GM15510 (cell line): Measurements from ENCODE around the gene PLA2G4E.

Experiments
- POLR2A ChIP-seq: IDR thresholded peaks from 3 replicates; pipeline ENCODE4 v1.6.1; 2011; ENCODE audit warnings: borderline replicate concordance; ENCODE audit not compliant: insufficient read length; ENCODE audit errors: extremely low read depth

The PLA2G4E gene, protein sequence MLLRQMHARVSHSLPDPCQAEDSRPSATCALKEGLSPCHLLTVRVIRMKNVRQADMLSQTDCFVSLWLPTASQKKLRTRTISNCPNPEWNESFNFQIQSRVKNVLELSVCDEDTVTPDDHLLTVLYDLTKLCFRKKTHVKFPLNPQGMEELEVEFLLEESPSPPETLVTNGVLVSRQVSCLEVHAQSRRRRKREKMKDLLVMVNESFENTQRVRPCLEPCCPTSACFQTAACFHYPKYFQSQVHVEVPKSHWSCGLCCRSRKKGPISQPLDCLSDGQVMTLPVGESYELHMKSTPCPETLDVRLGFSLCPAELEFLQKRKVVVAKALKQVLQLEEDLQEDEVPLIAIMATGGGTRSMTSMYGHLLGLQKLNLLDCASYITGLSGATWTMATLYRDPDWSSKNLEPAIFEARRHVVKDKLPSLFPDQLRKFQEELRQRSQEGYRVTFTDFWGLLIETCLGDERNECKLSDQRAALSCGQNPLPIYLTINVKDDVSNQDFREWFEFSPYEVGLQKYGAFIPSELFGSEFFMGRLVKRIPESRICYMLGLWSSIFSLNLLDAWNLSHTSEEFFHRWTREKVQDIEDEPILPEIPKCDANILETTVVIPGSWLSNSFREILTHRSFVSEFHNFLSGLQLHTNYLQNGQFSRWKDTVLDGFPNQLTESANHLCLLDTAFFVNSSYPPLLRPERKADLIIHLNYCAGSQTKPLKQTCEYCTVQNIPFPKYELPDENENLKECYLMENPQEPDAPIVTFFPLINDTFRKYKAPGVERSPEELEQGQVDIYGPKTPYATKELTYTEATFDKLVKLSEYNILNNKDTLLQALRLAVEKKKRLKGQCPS

DNA sequence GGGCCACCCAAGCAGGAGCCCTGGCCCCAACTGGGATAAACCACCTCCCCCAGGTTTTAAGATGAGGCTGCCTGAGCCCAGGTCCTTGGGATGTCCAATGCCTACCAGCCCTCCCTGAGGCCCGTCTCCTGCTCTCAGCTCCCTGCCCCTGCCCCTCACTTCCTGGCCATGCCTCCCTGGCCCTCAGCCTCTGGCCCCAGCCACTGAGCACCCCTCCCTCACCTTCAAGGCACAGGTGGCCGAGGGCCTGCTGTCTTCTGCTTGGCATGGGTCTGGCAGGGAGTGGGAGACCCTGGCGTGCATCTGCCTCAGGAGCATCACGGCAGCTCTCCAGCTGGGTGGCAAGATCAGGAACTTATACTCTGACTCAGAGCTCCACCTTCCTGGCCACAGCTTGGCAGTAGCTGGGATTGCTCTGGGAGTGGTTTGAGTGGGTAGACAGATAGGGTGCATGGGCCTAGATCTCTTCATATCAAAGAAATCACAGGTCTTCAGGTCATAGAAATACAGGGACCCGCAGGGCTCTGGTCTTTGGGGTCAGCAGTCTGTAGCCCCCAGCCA, at the start of gene PLA2G4E:
PLA2G4E (minus strand) TSS at position 330 of the 561 bp plus-strand sequence; CDS start at position 318, 12 bp downstream.
- TF ChIP-seq POLR2A, result no peak

DNA sequence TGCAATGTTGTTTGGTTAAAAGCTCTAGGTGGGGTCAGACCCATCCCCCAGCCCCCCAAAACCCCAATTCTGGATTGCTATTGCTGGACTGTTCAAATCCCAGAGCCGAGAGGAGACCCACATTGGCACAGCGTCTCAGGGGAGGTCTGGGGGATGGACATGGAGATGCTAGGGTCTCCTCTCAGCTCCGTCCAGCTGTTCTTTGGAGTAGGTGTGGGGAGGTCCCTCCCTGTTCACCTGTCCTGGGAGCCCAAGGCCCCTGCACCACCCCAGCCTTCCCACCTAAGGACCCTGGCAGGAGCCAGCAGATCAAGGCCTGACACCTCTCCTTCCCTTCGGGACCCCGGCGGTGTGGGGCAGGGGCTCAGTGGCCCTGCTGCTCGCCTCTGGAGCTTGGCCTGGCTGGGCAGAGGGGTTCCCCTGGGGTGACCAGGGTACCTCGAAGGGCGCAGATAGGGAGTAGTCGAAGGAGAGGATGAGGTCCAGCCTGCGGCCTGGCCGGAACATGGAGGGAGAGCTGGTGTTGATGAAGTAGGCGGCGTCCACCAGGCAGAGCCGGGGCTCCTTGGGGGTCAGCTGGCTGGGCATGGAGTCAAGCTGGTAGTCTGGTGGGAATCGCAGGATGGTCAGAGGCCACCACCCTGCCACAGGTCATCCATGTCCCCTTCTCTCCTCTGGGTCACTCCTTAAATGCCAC, 49.6 kb upstream of the PLA2G4E start:
- TF ChIP-seq POLR2A, result no peak

DNA sequence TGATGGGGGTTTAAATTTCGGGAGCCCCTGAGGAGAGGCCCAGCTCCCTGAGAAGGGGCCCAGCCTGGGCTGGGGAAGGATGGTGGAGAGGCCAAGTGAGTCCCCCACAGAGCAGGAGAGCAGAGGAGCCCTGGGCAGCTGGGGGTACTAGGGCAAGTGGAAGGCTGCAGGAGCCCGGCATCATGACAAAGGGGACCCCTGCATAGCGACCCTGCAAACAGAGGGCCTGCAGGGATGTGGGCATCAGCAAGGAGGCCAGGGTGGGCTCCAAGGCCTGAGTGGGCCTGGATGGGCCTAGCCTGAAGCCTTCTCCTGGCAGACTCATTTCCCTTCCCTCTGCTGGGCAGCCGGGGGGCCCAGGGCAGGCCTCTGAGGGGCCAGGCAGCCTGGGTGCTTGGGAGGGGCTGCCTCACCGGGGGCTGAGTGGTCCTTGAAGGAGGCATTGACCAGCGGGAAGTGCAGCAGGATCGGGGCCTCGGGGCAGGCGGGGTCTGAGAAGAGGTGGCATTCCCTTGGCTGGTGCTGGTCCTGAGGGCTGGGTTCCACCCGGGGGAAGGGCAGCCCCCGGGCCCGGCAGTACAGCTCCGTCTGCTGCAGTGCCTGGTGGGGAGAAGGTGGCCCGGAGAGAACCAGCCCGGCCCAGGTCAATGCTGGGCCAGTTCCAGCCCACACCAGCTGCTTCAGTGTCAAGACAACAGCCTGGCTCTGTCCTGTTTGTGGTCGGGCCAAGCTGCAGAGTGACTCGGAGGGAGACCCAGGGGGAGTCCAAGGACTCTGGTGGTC, 48.8 kb upstream of the PLA2G4E start:
- TF ChIP-seq POLR2A, result no peak

DNA sequence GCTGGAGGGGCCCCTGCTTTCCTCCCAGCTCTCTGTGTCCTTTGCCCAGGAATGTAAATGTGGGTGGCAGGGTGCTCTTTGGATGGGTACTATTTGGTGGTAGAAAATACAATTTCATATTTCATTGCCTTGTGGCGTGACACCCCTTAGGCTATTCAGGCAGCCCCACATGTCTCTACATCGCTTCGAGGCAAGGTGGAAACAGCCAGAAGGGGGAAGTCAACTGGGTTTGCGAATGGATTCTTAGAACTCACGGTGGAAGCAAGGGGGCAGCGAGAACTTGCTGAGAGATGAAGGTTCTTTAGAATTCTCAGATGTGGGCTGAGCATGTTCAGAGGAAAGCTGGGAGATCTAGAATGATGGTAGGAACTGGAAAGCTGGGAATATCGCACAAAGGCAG, 48.2 kb upstream of the PLA2G4E start:
- no peak for TF ChIP-seq POLR2A

DNA sequence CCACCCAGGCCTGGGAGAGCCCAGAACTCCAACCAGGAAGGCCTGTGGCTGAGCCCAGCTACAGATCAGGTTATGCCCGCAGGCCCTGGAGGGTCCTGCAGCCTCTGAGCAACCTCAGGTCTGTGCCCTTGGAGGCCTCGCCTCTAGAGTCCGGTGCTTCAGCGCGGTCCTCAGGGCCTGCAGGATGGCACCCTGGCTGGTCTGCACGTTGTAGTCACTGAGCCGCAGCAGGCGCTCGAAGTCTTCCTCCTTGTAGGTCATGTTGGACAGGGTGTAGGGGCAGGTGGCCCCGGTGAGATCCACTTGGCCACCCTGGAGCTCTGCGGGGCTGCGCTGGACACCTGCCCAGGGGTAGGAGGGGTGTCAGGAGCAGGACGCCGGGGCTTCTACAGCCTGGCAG, 47.8 kb upstream of the PLA2G4E start:
- TF ChIP-seq POLR2A, result no peak

DNA sequence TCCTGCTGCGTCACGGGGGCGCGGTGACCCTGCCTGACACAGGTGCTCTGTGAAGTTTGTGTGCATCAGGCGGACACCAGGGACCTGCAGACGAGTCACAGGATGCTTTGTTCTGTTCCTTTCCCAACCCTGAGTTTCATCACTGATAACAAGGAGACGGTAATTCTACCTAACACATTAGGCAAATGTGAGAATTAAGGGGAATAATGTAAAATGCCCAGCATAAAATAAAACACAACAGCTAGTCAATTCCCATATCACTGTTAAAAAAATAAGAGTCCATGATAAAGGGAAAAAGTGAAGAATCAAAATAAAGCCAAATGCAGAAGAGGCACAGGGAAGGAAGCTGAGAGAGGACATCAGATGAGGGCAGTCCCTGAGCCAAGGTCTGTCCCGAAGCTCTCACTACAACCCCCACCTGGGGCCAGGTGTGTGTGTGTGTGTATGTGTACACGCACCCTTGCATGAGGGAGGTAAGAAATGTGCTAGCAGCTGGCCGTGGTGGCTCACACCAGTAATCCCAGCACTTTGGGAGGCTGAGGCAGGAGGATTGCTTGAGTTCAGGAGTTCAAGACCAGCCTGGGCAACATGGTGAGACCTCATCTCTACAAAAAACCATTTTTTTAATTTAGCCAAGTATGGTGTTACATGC, 46.0 kb upstream of the PLA2G4E start:
- TF ChIP-seq POLR2A, result no peak

DNA sequence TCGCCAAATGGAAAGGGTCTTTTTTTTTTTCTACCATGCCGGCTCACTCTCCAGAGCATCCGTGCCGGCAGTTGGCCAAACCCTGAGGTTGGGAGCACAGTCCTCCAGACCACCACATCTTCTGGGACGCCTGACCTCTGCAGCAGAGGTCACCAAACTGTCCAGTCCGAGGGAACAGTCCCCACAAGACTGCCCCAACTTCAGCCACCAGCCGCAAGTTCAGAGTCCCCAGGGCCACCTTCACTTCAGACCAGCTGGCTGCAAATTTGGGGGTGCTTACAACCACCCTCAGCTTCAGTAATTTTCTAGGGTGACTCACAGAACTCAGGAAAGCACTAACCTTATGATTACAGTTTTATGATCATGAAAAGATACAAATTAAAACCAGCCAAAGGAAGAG, 44.6 kb upstream of the PLA2G4E start:
- TF ChIP-seq POLR2A, result no peak

DNA sequence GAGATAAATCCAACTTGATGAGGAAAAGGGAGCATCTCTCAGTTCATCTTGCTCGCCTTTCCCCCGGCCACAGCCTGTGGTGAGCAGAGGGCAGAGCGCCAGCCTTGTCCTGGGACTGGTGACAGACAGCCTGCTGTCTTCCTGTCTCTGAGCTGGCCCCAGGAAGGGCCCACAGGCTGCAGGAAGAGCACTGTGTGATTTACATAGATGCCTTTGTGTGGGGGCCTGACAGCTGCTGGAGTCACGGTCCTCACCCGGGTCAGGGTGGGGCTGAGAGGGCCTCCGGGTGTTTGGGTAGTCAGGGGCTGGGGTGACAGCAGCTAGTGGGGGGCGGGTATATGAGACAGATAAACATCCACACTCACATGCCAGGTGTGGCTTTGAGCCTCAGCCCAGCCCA, 44.2 kb upstream of the PLA2G4E start:
- no peak for TF ChIP-seq POLR2A

DNA sequence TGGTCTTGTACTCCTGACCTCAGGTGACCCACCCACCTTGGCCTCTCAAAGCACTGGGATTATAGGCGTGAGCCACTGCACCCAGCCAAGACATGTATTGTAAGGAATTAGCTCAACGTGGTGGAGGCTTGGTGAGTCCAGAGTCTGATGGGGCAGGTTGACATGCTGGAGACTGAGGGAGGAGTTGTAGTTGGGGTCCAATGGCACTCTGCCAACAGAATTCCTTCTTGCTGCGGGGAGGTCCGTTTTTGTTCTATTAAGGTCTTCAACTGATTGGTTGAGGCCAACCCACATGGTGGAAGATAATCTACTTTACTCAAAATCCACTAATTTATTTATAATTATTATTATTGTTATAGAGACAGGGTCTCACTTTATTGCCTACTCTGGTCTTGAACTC, 43.4 kb upstream of the PLA2G4E start:
- no peak for TF ChIP-seq POLR2A

DNA sequence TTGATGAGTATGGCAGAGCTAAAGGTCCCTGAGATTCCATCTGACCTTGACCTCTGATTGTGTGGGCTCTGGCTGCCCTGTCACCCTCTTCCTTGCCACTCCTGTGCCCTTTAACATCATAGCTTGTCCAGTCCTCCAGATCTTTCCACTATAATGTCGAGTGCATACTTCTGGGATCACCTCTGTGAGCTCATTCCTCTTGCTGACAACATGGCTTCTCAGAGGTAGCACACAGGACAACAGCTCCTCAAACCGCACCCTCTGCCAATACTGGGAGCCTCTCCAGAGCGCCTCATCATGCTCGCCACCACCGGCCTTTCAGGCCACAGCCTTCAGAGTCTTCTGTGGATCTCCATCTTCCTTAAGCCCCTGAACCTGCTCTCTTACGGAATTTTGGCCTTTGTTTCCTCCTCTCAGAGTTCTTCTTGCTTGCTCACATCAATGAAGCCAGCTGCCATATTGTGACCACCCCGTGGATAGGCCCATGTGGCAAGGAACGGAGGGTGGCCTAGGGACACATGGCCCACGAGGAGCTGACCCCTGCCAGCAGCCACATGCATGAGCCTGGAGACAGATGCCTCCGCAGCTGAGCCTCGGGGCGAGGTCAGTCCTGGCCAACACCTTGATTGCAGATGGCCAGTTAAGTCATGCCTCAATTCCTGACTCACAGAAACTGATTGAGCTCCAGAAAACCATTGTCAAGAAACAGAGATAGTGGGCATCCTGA, 42.4 kb upstream of the PLA2G4E start:
- TF ChIP-seq POLR2A, result no peak

DNA sequence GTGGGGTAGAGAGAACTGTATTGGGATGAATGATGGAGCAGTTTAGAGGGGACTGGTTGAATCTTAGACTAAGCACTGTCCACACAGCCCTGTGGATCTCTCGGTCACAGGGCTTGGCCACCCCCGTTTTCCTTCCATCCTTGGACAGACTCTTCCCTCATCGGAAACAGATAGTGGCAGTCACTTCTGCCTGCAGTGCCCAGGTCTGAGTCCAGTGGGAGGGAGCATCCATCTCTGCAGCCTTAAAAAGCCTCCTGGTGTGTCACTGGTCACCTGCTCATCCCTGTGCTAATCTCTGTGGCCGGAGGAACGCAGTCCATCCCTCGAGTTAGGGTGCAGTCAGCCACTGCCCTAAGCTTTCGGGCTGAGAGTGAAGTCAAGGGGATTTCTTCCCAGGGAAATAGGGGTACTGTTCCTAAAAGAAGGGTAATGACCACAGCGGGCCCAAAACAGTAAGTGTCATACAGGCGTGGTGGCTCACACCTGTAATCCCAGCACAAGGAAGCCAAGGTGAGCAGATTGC, 41.5 kb upstream of the PLA2G4E start:
- TF ChIP-seq POLR2A, result no peak

DNA sequence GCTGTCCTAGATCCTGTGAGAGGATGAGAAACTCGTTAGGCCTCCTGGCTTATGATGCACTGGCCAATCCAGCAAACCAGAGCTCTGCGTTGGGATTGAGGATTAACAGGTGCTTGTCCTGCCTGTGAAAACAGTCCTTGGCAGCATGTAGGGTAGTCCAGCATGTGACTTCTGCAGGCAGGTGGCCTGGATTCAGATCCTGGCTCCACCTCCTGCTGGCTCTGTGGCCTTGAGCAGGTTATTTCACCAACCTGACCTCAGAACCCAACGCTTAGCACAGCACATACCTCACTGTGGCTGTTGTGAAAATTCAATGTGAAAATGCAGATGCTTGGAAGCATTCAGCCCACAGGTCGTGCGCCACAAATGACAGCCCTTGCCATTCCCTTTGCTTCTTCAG, 40.0 kb upstream of the PLA2G4E start:
- TF ChIP-seq POLR2A, result no peak

DNA sequence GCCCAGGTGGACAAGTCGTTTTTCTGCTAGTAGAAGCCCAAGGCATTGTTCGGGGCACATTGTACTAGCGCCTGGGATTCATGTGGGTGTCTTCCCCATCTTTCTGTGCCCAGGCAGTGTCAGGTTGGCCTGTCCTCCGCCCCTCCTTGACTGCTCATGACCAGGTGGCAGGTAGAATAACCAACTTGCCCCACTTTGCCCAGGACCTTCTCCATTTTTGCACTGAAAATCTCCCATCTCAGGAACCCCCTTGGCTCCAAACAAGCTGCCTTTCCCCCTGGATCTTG, 39.6 kb upstream of the PLA2G4E start:
- no peak for TF ChIP-seq POLR2A
